Osteocyte (in vitro differentiated cells): ENCODE data around the gene SMYD3. TPM values are rescaled to one million over a fixed set of nuclear protein-coding genes. Genes with fewer than 3 reads are reported as not detected.
A peak's percentile ranks its signal among the peaks of the same experiment; 100 is the strongest.

Experiments
- DNase-seq: peaks from one replicate; pipeline ENCODE4 v3.0.0; 2021; ENCODE audit warnings: mixed read lengths; ENCODE audit not compliant: unreplicated experiment; ENCODE audit errors: extremely low spot score
- H3K27ac Mint-ChIP-seq: one replicate; pipeline ENCODE4 v1.8.0; 2021; ENCODE audit warnings: mild to moderate bottlenecking, mixed read lengths; ENCODE audit not compliant: unreplicated experiment
- H3K27me3 Mint-ChIP-seq: one replicate; pipeline ENCODE4 v1.8.0; 2021; ENCODE audit warnings: mixed read lengths; ENCODE audit not compliant: unreplicated experiment
- H3K36me3 Mint-ChIP-seq: one replicate; pipeline ENCODE4 v1.8.0; 2021; ENCODE audit warnings: mixed read lengths; ENCODE audit not compliant: unreplicated experiment
- H3K4me1 Mint-ChIP-seq: one replicate; pipeline ENCODE4 v1.8.0; 2021; ENCODE audit warnings: mixed read lengths; ENCODE audit not compliant: unreplicated experiment
- H3K4me3 Mint-ChIP-seq: one replicate; pipeline ENCODE4 v1.8.0; 2021; ENCODE audit warnings: mild to moderate bottlenecking, moderate library complexity, mixed read lengths; ENCODE audit not compliant: unreplicated experiment
- H3K9me3 Mint-ChIP-seq: one replicate; pipeline ENCODE4 v1.8.0; 2021; ENCODE audit warnings: mixed read lengths; ENCODE audit not compliant: unreplicated experiment
- CTCF ChIP-seq: fragments of 200-600 bp; sonication (generic); IDR thresholded peaks from 2 replicates; pipeline ENCODE4 v1.5.0; 2021; ENCODE audit warnings: antibody characterized with exemption, mild to moderate bottlenecking, moderate library complexity
- total RNA-seq: library from RNA; stranded (reverse); gene quantifications from 2 replicates; pipeline ENCODE4 v1.2.1, GENCODE V29; 2021

The SMYD3 gene
- total RNA-seq, 1 donor from 2014 or later, result 22.3 TPM

- H3K36me3 Mint-ChIP-seq, result peaks cover 2% of the 10 kb centered on the region
- no peak overlapping the region for H3K27ac Mint-ChIP-seq
- no peak for TF ChIP-seq CTCF
- no peak overlapping the region for H3K4me3 Mint-ChIP-seq
- no peak for DNase-seq
- H3K27me3 Mint-ChIP-seq, result no peaks in the 10 kb centered on the region
- H3K9me3 Mint-ChIP-seq, result no peaks in the 10 kb centered on the region
- H3K4me1 Mint-ChIP-seq, result no peaks in the 10 kb centered on the region
Measured at GRCh38 chr1:246459221-246459620, 47.9 kb downstream of the SMYD3 start.

GRCh38 chr1:246455476-246455875, 51.6 kb downstream of the SMYD3 start:
- Mint-ChIP-seq H3K9me3 (no peaks in the 10 kb centered on the region), H3K4me1 (no peaks in the 10 kb centered on the region), H3K27me3 (no peaks in the 10 kb centered on the region), H3K4me3 (no peak overlapping the region), H3K36me3 (peaks cover 2% of the 10 kb centered on the region), H3K27ac (no peak overlapping the region)
- TF ChIP-seq CTCF, result no peak
- no peak for DNase-seq

GRCh38 chr1:246454655-246455054, 52.4 kb downstream of the SMYD3 start:
- TF ChIP-seq CTCF, result no peak
- H3K27ac Mint-ChIP-seq, result no peak overlapping the region
- H3K4me1 Mint-ChIP-seq, result no peaks in the 10 kb centered on the region
- H3K36me3 Mint-ChIP-seq, result peaks cover 2% of the 10 kb centered on the region
- no peak for DNase-seq
- no peak overlapping the region for H3K4me3 Mint-ChIP-seq
- no peaks in the 10 kb centered on the region for H3K27me3 Mint-ChIP-seq
- H3K9me3 Mint-ChIP-seq, result no peaks in the 10 kb centered on the region

GRCh38 chr1:246450611-246451251, 56.3 kb downstream of the SMYD3 start:
- Mint-ChIP-seq H3K27me3 (no peaks in the 10 kb centered on the region), H3K4me1 (peaks cover 13% of the 10 kb centered on the region), H3K9me3 (no peaks in the 10 kb centered on the region), H3K36me3 (no peaks in the 10 kb centered on the region), H3K27ac (no peak overlapping the region), H3K4me3 (no peak overlapping the region)
- no peak for DNase-seq
- TF ChIP-seq CTCF, result peak; percentile 79

- H3K36me3 Mint-ChIP-seq, result no peaks in the 10 kb centered on the region
Measured at GRCh38 chr1:246448373-246448772, 58.7 kb downstream of the SMYD3 start.

More at GRCh38 chr1:246448373-246448772, 58.7 kb downstream of the SMYD3 start:
- no peak for TF ChIP-seq CTCF
- Mint-ChIP-seq H3K9me3 (no peaks in the 10 kb centered on the region), H3K4me1 (peaks cover 13% of the 10 kb centered on the region), H3K27ac (no peak overlapping the region), H3K27me3 (no peaks in the 10 kb centered on the region), H3K4me3 (no peak overlapping the region)
- DNase-seq, result no peak
